GM12873 (cell line): Measurements from ENCODE around the gene FAM184A.
A peak's percentile ranks its signal among the peaks of the same experiment; 100 is the strongest.

ENCODE experiments used
- CTCF ChIP-seq: IDR thresholded peaks from 2 replicates; pipeline ENCODE4 v1.5.1; 2012; ENCODE audit warnings: low read depth, mild to moderate bottlenecking, moderate library complexity, low read length, control low read depth; ENCODE audit not compliant: insufficient read depth; ENCODE audit errors: missing control alignments

FAM184A gene

GRCh38 chr6:119084784-119085183 lies 6.3 kb upstream of the FAM184A start:
- TF ChIP-seq CTCF: no peak

- TF ChIP-seq CTCF: no peak
Observed at GRCh38 chr6:119083007-119083406, 4.5 kb upstream of the FAM184A start.

GRCh38 chr6:119079283-119079809 lies 882 bp upstream of the FAM184A start:
- TF ChIP-seq CTCF: no peak

- TF ChIP-seq CTCF: peak; percentile 34
Observed at GRCh38 chr6:119077643-119078375, 655 bp downstream of the FAM184A start.

- TF ChIP-seq CTCF: no peak
Observed at GRCh38 chr6:119077391-119077642, 1.1 kb downstream of the FAM184A start.

GRCh38 chr6:119076576-119077390 lies 1.7 kb downstream of the FAM184A start:
- TF ChIP-seq CTCF: no peak

GRCh38 chr6:119076173-119076572 lies 2.3 kb downstream of the FAM184A start:
- no peak for TF ChIP-seq CTCF
